NCI-H2196 treated with DMSO at 0.1 percent for 48 hours (cell line): ENCODE data around the gene ERG.
A peak's percentile ranks its signal among the peaks of the same experiment; 100 is the strongest.

Experiments used
- DNase-seq: peaks from one replicate; lab custom pipeline; 2025; ENCODE audit not compliant: unreplicated experiment; lab: John Stamatoyannopoulos, UW

The ERG gene, protein sequence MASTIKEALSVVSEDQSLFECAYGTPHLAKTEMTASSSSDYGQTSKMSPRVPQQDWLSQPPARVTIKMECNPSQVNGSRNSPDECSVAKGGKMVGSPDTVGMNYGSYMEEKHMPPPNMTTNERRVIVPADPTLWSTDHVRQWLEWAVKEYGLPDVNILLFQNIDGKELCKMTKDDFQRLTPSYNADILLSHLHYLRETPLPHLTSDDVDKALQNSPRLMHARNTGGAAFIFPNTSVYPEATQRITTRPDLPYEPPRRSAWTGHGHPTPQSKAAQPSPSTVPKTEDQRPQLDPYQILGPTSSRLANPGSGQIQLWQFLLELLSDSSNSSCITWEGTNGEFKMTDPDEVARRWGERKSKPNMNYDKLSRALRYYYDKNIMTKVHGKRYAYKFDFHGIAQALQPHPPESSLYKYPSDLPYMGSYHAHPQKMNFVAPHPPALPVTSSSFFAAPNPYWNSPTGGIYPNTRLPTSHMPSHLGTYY

GRCh38 chr21:38498057-38498833 is at the start of gene ERG:
TSS of gene ERG (minus strand) at chr21:38498477. CDS start at chr21:38498380, 97 bp downstream.
- DNase-seq = no peak

DNA sequence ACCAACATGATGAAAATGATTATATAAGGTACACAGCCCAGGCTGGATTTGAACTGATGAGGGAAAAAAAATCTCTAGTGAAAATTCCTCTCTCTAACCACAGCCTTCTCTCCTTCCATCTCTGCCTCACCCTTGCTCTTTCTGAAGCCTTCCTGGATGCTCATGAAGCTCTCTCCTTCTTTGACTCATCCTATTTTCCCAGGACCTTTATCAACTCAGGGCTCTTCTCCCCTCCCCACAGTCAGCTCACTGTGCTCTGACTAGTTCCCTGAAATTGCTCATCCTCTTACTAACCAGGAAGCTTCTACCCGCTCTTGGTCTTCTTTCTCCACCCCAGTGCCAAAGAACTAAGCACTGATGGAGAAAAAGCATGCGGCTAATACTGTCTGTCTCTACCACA is 46.4 kb upstream of the ERG start:
- no peak for DNase-seq

DNA sequence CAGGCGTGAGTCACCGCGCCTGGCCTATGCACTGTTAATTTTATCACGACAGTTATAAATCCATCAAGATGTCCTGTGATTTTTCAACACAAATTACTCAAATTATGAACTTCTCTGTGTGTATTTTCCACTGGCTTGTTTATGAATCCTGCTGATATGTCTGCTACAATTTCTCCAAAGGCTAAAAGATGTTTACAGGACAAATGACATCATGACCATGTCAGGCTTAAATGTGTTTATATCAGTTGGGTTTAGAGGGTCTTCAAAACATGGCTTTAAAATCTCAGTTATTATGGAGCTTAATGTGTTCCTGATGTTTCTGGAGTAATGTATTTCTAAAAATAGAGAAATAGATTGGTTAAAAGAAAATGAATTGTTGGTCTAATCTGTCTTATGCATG is 44.0 kb upstream of the ERG start:
- DNase-seq = no peak

GRCh38 chr21:38538353-38538752 is 40.1 kb upstream of the ERG start:
- no peak for DNase-seq

GRCh38 chr21:38534591-38534990 is 36.3 kb upstream of the ERG start:
- no peak for DNase-seq

- no peak for DNase-seq
These were observed 35.6 kb upstream of the ERG start for GRCh38 chr21:38533887-38534286.

- no peak for DNase-seq
These were observed 33.3 kb upstream of the ERG start for GRCh38 chr21:38531591-38531990.

- no peak for DNase-seq
These were observed 32.8 kb upstream of the ERG start for GRCh38 chr21:38531039-38531541.

GRCh38 chr21:38527737-38528136 is 29.5 kb upstream of the ERG start:
- DNase-seq = no peak

DNA sequence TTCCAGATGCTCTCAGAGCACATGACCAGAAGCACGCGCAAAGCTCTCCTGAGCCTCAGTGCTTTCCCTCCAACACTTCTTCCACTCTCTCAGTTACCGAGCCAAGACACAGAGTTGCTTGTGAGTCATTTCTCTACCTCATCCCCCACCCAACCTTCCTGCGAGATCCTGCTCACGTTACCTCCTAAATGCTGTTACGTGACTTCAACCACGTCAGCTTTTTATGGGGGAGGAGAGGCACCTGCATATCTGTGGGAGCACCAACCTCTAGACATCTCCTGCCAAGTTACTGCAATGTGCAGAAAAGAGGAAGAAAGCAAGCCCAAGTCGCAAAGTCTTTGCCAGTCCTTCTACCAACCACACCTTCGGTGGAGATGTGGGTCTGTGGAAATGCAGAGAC is 27.2 kb upstream of the ERG start:
- no peak for DNase-seq

GRCh38 chr21:38524168-38525153 is 26.2 kb upstream of the ERG start:
- no peak for DNase-seq

DNA sequence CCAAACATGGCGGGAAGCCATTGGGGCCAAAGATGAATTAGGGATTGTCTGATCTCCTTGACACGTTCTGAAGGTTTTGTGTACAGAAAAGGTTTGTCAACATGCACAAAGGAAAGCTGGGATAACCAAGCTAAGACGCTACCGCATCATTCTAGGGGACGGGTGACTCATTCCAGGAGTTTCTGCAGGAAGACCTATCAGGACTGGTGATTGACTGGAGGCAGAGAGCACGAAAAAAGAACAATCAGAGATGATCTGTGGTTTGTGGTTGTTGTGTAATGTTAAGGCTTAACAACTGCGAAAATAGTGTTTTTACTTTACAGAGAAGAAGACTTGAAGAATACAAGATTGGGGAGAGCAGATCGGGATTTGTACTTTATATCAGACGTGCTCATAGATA is 22.2 kb upstream of the ERG start:
- DNase-seq = no peak

DNA sequence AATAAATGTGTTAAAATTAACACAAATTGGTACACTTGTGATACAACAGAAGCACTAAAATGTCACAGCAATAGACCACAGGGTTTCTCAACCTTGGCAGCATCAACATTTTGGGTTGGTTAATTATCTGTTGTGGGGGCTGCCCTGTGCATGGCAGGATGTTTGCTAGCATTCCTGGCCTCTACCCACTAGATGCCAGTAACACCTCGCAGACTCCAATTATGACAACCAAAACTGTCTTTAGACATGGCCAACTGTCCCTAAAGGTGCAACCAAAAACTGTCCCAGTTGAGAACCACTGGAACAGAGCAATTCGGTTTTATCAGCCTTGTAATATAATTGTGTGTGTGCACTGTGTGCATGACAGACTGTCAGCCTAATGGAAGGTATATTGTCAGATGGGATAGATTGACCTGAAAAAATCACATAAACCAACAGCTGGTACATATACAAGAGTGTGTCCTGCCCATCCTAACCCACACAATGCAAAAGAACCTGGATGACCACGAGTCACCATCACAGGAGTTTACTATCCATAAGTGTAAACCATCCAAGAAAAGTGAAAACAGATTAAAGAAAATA is 13.5 kb upstream of the ERG start:
- DNase-seq = no peak

DNA sequence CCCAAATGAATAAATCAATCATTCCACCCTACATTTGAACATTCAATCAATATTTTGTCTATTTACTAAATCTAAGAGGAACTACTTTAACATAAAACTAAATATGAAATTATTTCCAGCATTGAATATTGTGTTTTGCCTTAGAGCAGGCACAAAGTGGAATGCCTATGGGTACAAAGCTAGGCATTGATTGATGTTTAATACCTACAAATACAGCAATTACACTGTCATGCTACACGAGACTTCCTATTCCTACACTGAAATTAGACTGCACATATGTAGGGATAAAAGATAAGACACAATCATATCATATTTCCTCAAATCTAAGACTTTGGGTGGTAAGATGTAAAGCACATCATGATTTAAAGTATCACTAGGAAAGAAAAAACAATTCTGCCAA is 12.9 kb upstream of the ERG start:
- DNase-seq = no peak

DNA sequence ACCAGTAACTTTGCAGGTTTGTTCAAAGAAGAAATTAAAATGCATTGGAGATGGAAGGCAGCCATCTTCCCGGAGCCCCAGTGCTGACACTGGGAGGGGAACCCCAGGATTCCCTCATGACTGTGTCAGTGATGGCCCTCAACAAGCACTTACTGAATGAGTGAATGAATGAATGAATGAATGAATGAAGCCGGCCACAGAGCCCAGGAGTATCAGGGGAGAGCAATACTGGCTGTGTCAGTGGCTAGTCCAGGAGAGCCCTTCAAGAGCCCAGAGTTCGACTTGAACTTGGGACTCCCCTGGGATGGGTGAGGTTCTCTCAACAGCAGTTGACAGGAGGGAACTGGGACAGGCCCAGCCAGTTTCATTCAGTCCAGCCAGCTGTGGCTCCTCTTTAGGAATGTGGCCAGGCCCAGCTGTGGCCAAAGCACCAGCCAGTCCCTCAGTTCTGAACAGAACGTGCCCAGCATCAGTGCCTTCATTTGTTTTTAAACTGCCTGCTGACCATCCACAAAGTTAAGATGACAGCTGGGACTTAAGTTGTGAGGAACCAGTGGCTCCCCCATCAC is 9.2 kb upstream of the ERG start:
- no peak for DNase-seq

GRCh38 chr21:38506661-38507281 is 8.5 kb upstream of the ERG start:
- no peak for DNase-seq

- peak; percentile 60 for DNase-seq
These were observed 7.6 kb upstream of the ERG start for GRCh38 chr21:38505654-38506523.

GRCh38 chr21:38504066-38504465 is 5.8 kb upstream of the ERG start:
- DNase-seq = no peak

GRCh38 chr21:38503583-38503982 is 5.3 kb upstream of the ERG start:
- DNase-seq = no peak
